ENCODE results near the gene ANXA7. TPM values are rescaled to one million over a fixed set of nuclear protein-coding genes. Genes with fewer than 3 reads are reported as not detected.

The ANXA7 gene
- total RNA-seq, 1 experiment from 2014 or later: 67.8 TPM

DNA sequence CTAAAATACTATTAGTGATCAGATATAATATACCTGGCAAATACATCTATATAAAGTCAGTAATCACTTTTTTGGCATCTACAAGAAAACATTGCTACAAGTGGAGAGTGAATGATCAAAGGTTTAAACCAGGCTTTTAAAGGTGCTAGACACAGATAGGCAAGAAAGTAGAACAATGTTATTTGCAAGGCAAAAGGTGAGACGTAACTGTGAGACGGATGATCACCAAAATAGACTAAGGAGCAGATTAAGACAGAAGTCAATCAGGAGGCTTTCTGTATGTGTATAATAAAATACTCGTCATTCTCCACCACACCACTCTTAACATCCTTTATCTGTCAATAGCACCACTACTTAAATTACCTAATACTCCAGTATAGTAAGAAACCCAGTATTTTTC is 8.3 kb downstream of the ANXA7 start (continued):
- TF ChIP-seq, protein P1, sequence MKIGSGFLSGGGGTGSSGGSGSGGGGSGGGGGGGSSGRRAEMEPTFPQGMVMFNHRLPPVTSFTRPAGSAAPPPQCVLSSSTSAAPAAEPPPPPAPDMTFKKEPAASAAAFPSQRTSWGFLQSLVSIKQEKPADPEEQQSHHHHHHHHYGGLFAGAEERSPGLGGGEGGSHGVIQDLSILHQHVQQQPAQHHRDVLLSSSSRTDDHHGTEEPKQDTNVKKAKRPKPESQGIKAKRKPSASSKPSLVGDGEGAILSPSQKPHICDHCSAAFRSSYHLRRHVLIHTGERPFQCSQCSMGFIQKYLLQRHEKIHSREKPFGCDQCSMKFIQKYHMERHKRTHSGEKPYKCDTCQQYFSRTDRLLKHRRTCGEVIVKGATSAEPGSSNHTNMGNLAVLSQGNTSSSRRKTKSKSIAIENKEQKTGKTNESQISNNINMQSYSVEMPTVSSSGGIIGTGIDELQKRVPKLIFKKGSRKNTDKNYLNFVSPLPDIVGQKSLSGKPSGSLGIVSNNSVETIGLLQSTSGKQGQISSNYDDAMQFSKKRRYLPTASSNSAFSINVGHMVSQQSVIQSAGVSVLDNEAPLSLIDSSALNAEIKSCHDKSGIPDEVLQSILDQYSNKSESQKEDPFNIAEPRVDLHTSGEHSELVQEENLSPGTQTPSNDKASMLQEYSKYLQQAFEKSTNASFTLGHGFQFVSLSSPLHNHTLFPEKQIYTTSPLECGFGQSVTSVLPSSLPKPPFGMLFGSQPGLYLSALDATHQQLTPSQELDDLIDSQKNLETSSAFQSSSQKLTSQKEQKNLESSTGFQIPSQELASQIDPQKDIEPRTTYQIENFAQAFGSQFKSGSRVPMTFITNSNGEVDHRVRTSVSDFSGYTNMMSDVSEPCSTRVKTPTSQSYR (CRISPR knock-in tag; IDR thresholded peaks at IDR 0.05): no peak
- TF ChIP-seq ZNF423 (CRISPR knock-in tag; IDR thresholded peaks at IDR 0.05) (no peak), MYBL2 (CRISPR knock-in tag; IDR thresholded peaks at IDR 0.05) (no peak), CBFB (CRISPR knock-in tag; IDR thresholded peaks at IDR 0.05; ENCODE audit: low read depth) (no peak), ZNF416 (CRISPR knock-in tag; IDR thresholded peaks at IDR 0.05) (no peak), SOX15 (CRISPR knock-in tag; IDR thresholded peaks at IDR 0.05) (no peak), PRRX2 (CRISPR knock-in tag; IDR thresholded peaks at IDR 0.05) (no peak), ATF1 (CRISPR knock-in tag; IDR thresholded peaks at IDR 0.05) (no peak), ZNF121 (CRISPR knock-in tag; IDR thresholded peaks at IDR 0.05) (no peak), GRHL2 (CRISPR knock-in tag; IDR thresholded peaks at IDR 0.05; ENCODE audit: insufficient replicate concordance, severe bottlenecking) (no peak), ELF4 (CRISPR knock-in tag; IDR thresholded peaks at IDR 0.05; ENCODE audit: low read depth) (no peak), NFYB (CRISPR knock-in tag; conservative IDR thresholded peaks at IDR 0.05; ENCODE audit: low read depth) (no peak), FOXK1 (CRISPR knock-in tag; IDR thresholded peaks at IDR 0.05) (no peak)
- TF ChIP-seq, protein P2, sequence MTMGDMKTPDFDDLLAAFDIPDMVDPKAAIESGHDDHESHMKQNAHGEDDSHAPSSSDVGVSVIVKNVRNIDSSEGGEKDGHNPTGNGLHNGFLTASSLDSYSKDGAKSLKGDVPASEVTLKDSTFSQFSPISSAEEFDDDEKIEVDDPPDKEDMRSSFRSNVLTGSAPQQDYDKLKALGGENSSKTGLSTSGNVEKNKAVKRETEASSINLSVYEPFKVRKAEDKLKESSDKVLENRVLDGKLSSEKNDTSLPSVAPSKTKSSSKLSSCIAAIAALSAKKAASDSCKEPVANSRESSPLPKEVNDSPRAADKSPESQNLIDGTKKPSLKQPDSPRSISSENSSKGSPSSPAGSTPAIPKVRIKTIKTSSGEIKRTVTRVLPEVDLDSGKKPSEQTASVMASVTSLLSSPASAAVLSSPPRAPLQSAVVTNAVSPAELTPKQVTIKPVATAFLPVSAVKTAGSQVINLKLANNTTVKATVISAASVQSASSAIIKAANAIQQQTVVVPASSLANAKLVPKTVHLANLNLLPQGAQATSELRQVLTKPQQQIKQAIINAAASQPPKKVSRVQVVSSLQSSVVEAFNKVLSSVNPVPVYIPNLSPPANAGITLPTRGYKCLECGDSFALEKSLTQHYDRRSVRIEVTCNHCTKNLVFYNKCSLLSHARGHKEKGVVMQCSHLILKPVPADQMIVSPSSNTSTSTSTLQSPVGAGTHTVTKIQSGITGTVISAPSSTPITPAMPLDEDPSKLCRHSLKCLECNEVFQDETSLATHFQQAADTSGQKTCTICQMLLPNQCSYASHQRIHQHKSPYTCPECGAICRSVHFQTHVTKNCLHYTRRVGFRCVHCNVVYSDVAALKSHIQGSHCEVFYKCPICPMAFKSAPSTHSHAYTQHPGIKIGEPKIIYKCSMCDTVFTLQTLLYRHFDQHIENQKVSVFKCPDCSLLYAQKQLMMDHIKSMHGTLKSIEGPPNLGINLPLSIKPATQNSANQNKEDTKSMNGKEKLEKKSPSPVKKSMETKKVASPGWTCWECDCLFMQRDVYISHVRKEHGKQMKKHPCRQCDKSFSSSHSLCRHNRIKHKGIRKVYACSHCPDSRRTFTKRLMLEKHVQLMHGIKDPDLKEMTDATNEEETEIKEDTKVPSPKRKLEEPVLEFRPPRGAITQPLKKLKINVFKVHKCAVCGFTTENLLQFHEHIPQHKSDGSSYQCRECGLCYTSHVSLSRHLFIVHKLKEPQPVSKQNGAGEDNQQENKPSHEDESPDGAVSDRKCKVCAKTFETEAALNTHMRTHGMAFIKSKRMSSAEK (CRISPR knock-in tag; IDR thresholded peaks at IDR 0.05; ENCODE audit: borderline replicate concordance): no peak
- TF ChIP-seq, protein P3, sequence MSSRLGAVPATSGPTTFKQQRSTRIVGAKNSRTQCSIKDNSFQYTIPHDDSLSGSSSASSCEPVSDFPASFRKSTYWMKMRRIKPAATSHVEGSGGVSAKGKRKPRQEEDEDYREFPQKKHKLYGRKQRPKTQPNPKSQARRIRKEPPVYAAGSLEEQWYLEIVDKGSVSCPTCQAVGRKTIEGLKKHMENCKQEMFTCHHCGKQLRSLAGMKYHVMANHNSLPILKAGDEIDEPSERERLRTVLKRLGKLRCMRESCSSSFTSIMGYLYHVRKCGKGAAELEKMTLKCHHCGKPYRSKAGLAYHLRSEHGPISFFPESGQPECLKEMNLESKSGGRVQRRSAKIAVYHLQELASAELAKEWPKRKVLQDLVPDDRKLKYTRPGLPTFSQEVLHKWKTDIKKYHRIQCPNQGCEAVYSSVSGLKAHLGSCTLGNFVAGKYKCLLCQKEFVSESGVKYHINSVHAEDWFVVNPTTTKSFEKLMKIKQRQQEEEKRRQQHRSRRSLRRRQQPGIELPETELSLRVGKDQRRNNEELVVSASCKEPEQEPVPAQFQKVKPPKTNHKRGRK (CRISPR knock-in tag; IDR thresholded peaks at IDR 0.05; ENCODE audit: borderline replicate concordance): no peak
- TF ChIP-seq, protein P4, sequence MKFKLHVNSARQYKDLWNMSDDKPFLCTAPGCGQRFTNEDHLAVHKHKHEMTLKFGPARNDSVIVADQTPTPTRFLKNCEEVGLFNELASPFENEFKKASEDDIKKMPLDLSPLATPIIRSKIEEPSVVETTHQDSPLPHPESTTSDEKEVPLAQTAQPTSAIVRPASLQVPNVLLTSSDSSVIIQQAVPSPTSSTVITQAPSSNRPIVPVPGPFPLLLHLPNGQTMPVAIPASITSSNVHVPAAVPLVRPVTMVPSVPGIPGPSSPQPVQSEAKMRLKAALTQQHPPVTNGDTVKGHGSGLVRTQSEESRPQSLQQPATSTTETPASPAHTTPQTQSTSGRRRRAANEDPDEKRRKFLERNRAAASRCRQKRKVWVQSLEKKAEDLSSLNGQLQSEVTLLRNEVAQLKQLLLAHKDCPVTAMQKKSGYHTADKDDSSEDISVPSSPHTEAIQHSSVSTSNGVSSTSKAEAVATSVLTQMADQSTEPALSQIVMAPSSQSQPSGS (CRISPR knock-in tag; IDR thresholded peaks at IDR 0.05; ENCODE audit: borderline replicate concordance, low read depth): no peak

DNA sequence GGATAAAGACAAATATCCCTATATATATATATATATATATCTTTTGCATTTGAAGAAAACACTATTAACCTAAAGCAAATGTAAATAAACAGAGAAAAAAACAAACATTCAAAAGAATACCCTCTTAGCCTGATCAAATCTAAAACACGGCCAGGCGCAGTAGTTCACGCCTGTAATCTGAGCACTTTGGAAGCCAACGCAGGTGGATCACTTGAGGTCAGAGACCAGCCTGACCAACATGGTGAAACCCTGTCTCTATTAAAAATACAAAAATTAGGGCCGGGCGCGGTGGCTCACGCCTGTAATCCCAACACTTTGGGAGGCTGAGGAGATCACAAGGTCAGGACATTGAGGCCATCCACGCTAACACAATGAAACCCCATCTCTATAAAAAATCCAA is 9.2 kb downstream of the ANXA7 start:
- 0 out of 2 replicates have a peak, but pooled peaks cover 3% of the 10 kb centered on the region for H3K36me3 Mint-ChIP-seq
- DNase-seq (ENCODE audit: low spot score) (no peak), ATAC-seq (no peak)
- CTCF ChIA-PET: no interaction called here
- no peaks in the 10 kb centered on the region; the same call in 1 of the 2 replicates for H3K9me3 Mint-ChIP-seq
- POLR2A ChIA-PET: no interaction called here
- H3K27me3 Mint-ChIP-seq (ENCODE audit: low read depth): no peaks in the 10 kb centered on the region
- H3K27ac Mint-ChIP-seq: no peak overlapping the region
- H3K4me1 Mint-ChIP-seq: peaks cover 11% of the 10 kb centered on the region
- H3K4me3 Mint-ChIP-seq: no peak overlapping the region
- TF ChIP-seq, protein P1 (CRISPR knock-in tag; IDR thresholded peaks at IDR 0.05): no peak
- TF ChIP-seq ETV6 (CRISPR knock-in tag; IDR thresholded peaks at IDR 0.05) (no peak), CREB1 (CRISPR knock-in tag; IDR thresholded peaks at IDR 0.05) (no peak), NR1H2 (CRISPR knock-in tag; IDR thresholded peaks at IDR 0.05) (no peak), RELA (CRISPR knock-in tag; IDR thresholded peaks at IDR 0.05; ENCODE audit: borderline replicate concordance) (no peak), ZNF416 (CRISPR knock-in tag; IDR thresholded peaks at IDR 0.05) (no peak), JAZF1 (CRISPR knock-in tag; IDR thresholded peaks at IDR 0.05) (no peak), FOXK1 (CRISPR knock-in tag; IDR thresholded peaks at IDR 0.05) (no peak), ZNF423 (CRISPR knock-in tag; IDR thresholded peaks at IDR 0.05) (no peak)
- TF ChIP-seq, protein P5, sequence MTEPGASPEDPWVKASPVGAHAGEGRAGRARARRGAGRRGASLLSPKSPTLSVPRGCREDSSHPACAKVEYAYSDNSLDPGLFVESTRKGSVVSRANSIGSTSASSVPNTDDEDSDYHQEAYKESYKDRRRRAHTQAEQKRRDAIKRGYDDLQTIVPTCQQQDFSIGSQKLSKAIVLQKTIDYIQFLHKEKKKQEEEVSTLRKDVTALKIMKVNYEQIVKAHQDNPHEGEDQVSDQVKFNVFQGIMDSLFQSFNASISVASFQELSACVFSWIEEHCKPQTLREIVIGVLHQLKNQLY (CRISPR knock-in tag; IDR thresholded peaks at IDR 0.05): no peak
- TF ChIP-seq, protein P6, sequence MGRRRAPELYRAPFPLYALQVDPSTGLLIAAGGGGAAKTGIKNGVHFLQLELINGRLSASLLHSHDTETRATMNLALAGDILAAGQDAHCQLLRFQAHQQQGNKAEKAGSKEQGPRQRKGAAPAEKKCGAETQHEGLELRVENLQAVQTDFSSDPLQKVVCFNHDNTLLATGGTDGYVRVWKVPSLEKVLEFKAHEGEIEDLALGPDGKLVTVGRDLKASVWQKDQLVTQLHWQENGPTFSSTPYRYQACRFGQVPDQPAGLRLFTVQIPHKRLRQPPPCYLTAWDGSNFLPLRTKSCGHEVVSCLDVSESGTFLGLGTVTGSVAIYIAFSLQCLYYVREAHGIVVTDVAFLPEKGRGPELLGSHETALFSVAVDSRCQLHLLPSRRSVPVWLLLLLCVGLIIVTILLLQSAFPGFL (CRISPR knock-in tag; IDR thresholded peaks at IDR 0.05; ENCODE audit: borderline replicate concordance): no peak

All from WTC11 (cell line).